Fibroblast of gingiva (primary cell): ENCODE measurements around the gene RUNX2.
A peak's percentile ranks its signal among the peaks of the same experiment; 100 is the strongest.

Source experiments
- DNase-seq: peaks from one replicate; pipeline ENCODE4 v3.0.0-alpha.2; 2011; ENCODE audit warnings: low read depth

Gene RUNX2

DNA sequence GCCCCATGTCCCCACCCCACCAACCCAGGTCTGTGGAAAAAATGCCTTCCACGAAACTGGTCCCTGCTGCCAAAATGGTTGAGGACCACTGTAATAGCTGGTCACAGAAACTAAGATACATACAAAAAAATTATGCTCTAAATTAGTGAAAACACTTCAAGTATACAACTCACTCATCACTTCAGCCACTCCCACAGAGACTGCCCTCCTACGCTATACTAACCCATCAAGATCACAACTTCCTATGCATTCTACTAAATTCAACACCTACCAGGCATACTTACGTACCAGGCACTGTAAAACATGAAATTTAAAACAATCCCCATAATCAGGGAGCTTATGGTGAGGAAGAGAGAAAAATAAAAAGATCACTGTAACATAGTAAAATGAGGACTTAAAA, 22.9 kb downstream of the RUNX2 start:
- no peak for DNase-seq

DNA sequence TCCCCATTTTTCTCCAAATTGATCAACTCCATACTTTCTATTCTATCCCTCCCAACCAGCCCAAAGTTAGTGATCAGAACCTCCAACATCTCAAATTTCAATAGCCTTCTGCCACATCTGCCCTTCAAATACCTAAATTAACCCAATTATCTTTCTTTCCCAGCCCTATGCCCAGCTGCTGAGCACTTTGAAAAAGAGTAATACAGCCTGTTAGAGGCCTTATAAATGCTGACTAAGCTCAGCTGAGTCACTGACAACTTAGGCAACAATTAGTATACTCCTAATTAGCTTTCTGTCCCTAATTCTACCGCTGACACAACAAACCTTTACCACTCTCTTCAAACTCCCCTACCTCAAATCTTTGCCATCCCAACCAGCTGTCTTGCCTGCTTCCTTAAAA, 23.5 kb downstream of the RUNX2 start:
- DNase-seq, result no peak

DNA sequence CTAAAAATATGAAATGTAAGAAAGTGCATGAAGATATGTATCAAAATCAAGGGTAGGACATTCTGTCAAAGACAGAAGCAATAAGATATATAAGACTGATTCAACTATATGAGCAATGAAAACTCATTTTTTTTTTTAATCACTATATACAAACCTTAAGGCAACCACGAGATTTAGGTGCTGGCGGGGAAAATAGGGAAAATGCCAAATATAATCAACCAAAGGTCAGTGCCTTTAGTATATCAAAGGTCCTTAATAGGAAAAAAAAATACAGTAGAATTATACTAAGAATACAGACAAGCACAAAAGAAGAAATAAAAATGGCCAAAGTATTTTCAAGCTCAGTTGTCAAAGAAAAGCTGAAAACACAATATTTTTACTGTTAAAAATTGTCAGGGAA, 25.5 kb downstream of the RUNX2 start:
- no peak for DNase-seq

- no peak for DNase-seq
Measured at GRCh38 chr6:45364466-45364865, 36.3 kb downstream of the RUNX2 start.

GRCh38 chr6:45365036-45365435, 36.9 kb downstream of the RUNX2 start:
- DNase-seq, result no peak

- no peak for DNase-seq
Measured at GRCh38 chr6:45366534-45366933, 38.4 kb downstream of the RUNX2 start.

DNA sequence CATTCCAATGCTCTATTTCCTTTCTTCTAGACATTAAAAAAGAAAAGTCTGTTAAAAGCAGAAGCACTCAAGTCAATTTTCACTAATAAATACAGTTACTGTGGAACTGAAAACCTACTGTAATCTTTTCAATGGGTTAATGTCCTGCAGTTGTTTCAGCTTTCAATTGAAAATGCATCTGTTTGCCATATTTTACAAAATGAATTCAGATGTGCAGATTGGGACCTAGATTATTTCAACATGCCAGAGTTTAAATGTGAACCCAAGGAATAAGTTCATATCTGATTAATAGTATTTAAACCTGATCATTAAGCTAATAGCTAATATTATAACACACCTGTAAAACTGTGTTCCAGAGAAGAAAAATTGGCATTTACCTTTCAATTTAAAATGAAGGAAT, 39.9 kb downstream of the RUNX2 start:
- DNase-seq, result no peak

DNA sequence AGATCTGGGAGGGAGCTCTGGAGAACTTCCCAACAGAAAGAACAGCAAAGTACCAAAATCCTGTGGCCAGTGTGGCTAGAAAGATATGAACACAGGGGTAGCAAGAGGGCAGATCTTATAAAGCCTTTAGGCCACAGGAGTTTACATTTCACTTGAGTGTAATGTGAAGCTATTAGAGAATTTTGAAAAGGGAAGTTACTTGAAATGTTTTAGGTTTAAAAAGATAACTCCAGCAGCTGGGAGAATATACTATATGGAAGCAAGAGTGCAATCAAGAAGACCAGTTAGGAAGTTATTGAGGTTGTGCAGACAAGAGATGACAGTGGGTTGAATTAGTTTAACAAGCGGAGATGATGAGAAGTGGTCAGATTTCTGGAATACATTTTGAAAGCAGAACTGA, 41.7 kb downstream of the RUNX2 start:
- no peak for DNase-seq

DNA sequence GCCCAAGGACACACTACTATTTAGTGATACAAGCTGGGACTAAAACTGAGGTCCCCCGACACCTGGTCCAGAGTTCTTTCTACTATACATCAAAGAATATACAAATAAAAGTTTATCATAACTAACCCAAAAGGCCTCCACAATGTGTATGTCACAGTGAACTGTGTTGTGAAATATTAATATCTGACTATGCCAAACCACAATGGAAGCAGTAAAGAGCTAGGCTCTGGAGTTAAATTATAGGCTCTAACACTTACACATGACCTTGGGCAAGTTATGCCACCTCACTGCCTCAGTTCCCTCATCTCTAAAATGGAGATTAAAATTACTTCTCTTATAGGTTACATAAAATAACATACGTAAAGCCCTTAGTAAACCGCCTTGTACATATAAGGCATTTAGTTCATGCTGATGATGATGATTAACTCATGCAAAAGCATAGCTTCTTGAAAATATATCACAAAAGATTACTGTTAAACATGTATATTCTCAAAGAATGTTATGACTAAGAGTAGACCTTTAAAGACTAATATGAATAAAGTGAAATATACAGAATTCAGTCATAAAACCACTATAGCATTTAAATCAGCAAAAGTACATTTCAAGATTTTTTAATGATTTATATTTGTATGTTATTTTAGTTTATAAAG, 43.9 kb downstream of the RUNX2 start:
- no peak for DNase-seq

- peak; percentile 7 for DNase-seq
Measured at GRCh38 chr6:45375449-45375848, 47.3 kb downstream of the RUNX2 start.

DNA sequence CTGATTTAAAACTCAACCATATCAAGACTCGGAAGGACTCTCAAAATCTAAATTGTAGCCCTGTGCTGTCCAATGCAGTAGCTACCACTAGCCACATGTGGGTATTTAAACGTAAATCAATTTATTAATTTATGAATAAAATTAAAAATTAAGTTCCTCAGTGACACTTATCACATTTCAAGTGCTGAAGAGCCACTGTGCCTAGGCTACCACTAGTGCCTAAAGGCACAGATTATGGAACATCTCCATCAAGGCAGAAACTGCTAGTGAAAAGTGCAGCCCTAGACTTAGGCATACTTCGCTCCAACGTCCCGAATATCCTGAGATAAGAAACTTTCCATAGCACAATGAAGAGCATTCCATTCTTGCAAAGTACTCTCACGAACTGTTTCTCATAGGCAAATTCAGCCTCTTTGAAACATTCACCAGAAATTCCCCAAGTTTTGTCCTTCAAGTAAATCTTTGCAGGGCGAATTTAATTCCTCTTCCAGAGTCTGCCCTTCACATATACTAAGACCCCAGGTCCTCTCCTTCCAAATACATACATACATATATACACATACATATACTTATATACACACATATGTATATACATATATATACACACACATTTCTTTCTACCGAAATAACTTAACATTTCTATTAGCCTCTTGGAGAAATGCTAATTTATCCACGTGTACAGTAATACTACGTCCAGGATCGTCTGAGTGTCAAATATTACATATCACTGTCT, 48.3 kb downstream of the RUNX2 start:
- peak; percentile 4 for DNase-seq

DNA sequence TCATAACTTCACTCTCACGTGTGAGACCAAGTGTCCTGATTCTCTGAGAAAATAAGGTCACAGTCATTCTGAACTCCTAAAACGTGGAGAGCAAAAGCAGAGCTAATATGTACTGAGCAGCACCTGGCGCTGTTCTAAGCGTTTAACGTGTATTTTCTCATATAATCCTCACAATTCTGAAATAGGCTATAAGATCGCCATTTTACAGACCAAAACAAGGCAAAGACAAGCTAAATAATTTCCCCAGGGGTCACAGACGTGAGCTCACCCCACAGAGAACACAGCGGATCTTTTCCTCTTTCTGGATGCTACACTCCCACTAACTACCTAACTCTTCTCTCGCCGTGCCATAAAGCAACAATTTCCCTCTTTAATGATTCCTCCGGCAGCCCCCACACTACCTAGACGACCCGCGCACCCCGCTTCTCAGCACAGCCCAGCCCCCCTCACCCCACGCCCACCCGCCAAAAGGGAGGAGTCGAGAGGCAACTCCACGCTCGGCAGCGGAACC, 49.0 kb downstream of the RUNX2 start:
- DNase-seq, result peak; percentile 1

DNA sequence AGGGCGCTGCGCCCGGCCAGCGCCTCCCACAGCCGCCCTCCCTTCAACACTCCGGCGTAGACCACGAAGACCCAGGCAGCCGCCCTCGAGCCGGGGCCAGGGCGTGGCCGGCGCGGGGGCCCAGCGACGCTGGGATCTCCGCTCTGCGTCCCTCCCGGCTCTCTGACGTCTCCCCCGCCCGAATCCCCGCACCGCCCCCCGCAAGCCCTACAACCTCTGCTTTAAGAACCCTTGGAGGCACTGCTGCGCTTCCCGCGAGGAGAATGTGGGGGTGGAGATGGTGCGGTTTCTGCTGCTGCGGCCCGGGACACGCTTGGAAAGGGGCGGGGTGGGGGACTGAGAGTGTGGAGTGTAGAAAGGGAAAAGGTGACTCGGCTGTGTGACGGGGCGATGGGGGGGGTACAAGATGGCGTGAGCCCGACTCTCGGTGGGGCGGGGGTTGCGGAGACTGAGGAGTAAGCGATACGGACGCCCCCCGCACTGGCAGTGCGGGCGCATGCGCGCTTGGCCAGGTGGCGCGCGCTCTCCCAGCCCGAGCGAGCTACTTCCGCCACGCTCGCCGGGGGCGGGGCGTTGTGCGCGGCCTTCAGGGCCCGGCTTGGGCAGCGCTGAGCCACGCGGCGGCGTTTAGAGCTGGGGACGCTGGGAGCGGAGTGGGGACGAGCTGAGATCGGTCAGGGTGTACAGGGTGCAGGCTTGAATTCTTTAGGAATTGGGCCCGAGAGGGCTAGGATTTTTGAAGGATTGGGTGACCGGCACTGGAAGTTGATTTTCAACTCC, 49.6 kb downstream of the RUNX2 start, which contains the start of gene SUPT3H:
Gene SUPT3H (minus strand): TSS at position 381 of the 780 bp plus-strand sequence.
- peak; percentile 93 for DNase-seq

- DNase-seq, result no peak
Measured at GRCh38 chr6:45378334-45378926, 50.3 kb downstream of the RUNX2 start.

DNA sequence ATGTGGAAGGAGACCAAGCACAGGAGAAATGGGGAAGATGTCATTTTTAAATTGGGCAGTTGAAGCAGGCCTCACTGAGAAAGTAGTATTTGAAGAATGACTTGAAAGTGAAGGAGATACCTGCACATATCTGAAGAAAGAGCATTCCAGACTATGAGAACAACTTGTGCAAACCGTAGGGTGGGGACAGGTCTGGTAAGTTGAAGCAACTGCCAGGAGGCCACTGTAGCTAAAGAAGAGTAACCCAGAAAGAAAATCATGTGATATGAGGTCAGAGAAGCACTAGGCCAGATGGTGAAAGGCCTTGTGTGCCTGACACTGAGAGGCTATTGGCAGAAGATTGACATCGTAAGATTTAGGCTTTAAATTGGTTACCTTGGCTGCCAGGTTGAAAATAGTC, 54.3 kb downstream of the RUNX2 start:
- DNase-seq, result no peak

GRCh38 chr6:45386501-45386900, 58.4 kb downstream of the RUNX2 start:
- no peak for DNase-seq

- peak; percentile 9 for DNase-seq
Measured at GRCh38 chr6:45387236-45387635, 59.1 kb downstream of the RUNX2 start.

DNA sequence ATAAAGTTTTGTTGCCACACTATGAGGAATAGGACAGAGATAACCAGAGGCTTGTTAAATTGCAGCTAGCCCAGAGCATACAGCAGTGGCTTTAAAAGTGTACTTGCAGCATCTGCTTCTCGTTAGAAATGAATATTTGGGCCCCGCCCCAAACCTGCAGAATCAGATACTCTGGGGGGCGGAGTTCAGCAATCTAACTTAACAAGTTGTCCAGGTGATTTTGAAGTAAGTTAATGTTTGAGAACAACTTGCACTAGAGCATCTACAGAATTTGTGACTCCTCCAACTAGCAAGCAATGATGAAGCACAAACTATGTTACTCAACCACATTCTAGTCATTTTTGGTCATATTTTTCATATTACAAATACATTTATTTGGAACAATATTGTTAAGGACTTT, 60.2 kb downstream of the RUNX2 start:
- DNase-seq, result peak; percentile 21

- no peak for DNase-seq
Measured at GRCh38 chr6:45394586-45395095, 66.5 kb downstream of the RUNX2 start.

DNA sequence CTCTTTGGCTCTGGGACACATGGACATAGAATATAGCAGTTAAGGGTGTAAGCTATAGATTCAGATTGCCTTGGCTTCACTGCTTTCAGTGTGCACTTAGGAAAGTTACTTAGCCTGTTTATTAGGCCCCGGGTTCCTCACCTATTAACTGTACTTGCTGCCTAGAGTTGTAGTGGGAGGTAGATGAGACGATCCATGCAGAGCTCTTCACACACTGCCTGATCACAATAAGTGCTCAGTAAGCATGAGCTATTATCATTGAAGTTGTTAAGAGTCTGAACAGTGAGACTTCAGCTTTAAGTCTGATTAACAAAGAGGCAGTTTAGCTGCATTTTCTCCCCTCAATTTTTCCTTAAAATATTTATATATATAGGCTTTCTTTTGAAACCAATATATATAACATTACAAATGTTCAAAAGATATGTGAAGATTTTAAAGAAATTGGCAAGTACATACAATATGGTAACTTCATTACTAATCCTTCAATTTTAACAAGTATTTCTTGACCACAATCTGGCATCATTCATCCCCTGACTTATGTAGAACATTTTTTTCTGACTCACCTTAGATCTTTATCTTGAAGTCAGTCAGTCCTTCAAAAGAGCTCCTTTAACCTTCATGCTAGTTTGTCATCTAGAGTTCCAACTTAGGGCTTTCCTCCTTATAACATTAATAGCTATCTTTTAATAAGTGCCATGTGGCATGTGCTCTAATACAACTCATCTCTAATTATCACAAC, 70.1 kb downstream of the RUNX2 start:
- no peak for DNase-seq

DNA sequence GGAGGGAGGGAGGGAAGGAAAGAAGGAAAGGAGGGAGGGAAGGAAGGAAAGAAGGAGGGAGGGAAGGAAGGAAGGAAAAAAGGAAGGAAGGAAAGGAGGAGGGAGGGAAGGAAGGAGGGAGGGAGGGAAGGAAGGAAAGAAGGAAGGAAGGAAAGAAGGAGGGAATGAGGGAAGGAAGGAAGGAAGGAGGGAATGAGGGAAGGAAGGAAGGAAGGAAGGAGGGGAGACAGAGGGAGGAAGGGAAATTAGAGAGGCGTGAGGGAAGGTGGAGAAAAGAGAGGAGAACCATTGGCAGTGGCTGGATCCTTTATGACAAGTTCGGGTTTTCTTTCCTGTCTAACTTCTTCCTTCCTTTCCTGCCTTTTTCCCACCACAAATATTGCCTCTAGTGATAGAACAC, 71.9 kb downstream of the RUNX2 start:
- no peak for DNase-seq
